HG03103 (cell line): ENCODE measurements around the gene LDB2.

Experiments used
- ATAC-seq: cut with Tn5 transposase; IDR thresholded peaks from one replicate; pipeline ENCODE4 v1.9.1; 2021; ENCODE audit warnings: low read depth; ENCODE audit not compliant: unreplicated experiment

The LDB2 gene

GRCh38 chr4:16760617-16761363, 137.7 kb downstream of the LDB2 start:
- ATAC-seq = no peak

GRCh38 chr4:16759931-16760582, 138.4 kb downstream of the LDB2 start:
- ATAC-seq = no peak

- no peak for ATAC-seq
Observed at GRCh38 chr4:16758816-16759215, 139.6 kb downstream of the LDB2 start.

- ATAC-seq = no peak
Observed at GRCh38 chr4:16758255-16758654, 140.2 kb downstream of the LDB2 start.

- ATAC-seq = no peak
Observed at GRCh38 chr4:16757080-16757521, 141.3 kb downstream of the LDB2 start.

GRCh38 chr4:16754104-16754503, 144.3 kb downstream of the LDB2 start:
- ATAC-seq = no peak

GRCh38 chr4:16752150-16752549, 146.3 kb downstream of the LDB2 start:
- no peak for ATAC-seq

- no peak for ATAC-seq
Observed at GRCh38 chr4:16750882-16751642, 147.4 kb downstream of the LDB2 start.

GRCh38 chr4:16750216-16750615, 148.2 kb downstream of the LDB2 start:
- no peak for ATAC-seq

GRCh38 chr4:16745887-16746286, 152.6 kb downstream of the LDB2 start:
- no peak for ATAC-seq

GRCh38 chr4:16745009-16745635, 153.3 kb downstream of the LDB2 start:
- ATAC-seq = no peak

- ATAC-seq = no peak
Observed at GRCh38 chr4:16741287-16741686, 157.2 kb downstream of the LDB2 start.

- no peak for ATAC-seq
Observed at GRCh38 chr4:16739997-16740624, 158.3 kb downstream of the LDB2 start.

- no peak for ATAC-seq
Observed at GRCh38 chr4:16738558-16738957, 159.9 kb downstream of the LDB2 start.

GRCh38 chr4:16733509-16733908, 164.9 kb downstream of the LDB2 start:
- no peak for ATAC-seq

GRCh38 chr4:16732741-16733140, 165.7 kb downstream of the LDB2 start:
- ATAC-seq = no peak

GRCh38 chr4:16731776-16732380, 166.6 kb downstream of the LDB2 start:
- ATAC-seq = no peak

GRCh38 chr4:16730522-16731205, 167.8 kb downstream of the LDB2 start:
- no peak for ATAC-seq

- no peak for ATAC-seq
Observed at GRCh38 chr4:16729336-16729735, 169.1 kb downstream of the LDB2 start.

- no peak for ATAC-seq
Observed at GRCh38 chr4:16728849-16729248, 169.6 kb downstream of the LDB2 start.
